Fibroblast of lung (primary cell): ENCODE data around the gene CBY2. TPM values are rescaled to one million over a fixed set of nuclear protein-coding genes. Genes with fewer than 3 reads are reported as not detected.

ENCODE experiments used
- DNase-seq, 2 donors: peaks; one replicate each; pipeline versions ENCODE4 v3.0.0 to v3.0.0-alpha.2; 2010; ENCODE audit warnings: low read depth in 2 of 2
- H2AFZ ChIP-seq: 2 replicates; pipeline ENCODE4 v1.5.1; 2012; ENCODE audit warnings: low read length, control low read depth, inconsistent platforms
- H3K27ac ChIP-seq: 2 replicates; pipeline ENCODE4 v1.5.1; 2011; ENCODE audit warnings: low read length, control low read depth; ENCODE audit not compliant: insufficient read depth
- H3K27me3 ChIP-seq: 2 replicates; pipeline ENCODE4 v1.5.1; 2011; ENCODE audit warnings: mild to moderate bottlenecking, low read length; ENCODE audit not compliant: control insufficient read depth, insufficient read depth
- H3K36me3 ChIP-seq: 2 replicates; pipeline ENCODE4 v1.5.1; 2011; ENCODE audit warnings: low read length; ENCODE audit not compliant: control insufficient read depth, insufficient read depth
- H3K4me1 ChIP-seq: 2 replicates; pipeline ENCODE4 v1.5.1; 2011; ENCODE audit warnings: low read length; ENCODE audit not compliant: control insufficient read depth, insufficient read depth; ENCODE audit errors: extremely low read depth
- H3K4me2 ChIP-seq: 2 replicates; pipeline ENCODE4 v1.5.1; 2011; ENCODE audit warnings: low read length, control low read depth; ENCODE audit not compliant: insufficient read depth; ENCODE audit errors: extremely low read depth
- H3K4me3 ChIP-seq, 4 experiments: fragments of 200-600 bp in 1 of 4; sonication (generic) in 1 of 4; replicated peaks in 1 of 4; 2 replicates each; pipeline ENCODE4 v1.5.1; 2011 to 2016; ENCODE audit warnings: low read length in 4 of 4, low read depth in 3 of 4, mild to moderate bottlenecking in 3 of 4, control low read depth in 2 of 4, inconsistent platforms in 1 of 4, mixed read lengths in 1 of 4; ENCODE audit not compliant: insufficient read depth in 1 of 4; ENCODE audit errors: control extremely low read depth in 1 of 4
- H3K79me2 ChIP-seq: 2 replicates; pipeline ENCODE4 v1.5.1; 2012; ENCODE audit warnings: mild to moderate bottlenecking, low read length, inconsistent platforms; ENCODE audit not compliant: control insufficient read depth, insufficient read depth
- H3K9ac ChIP-seq: 2 replicates; pipeline ENCODE4 v1.5.1; 2011; ENCODE audit warnings: mild to moderate bottlenecking, low read length, control low read depth; ENCODE audit not compliant: insufficient read depth
- H3K9me3 ChIP-seq: 2 replicates; pipeline ENCODE4 v1.5.1; 2012; ENCODE audit warnings: low read depth, low read length; ENCODE audit not compliant: control insufficient read depth, insufficient read depth
- H4K20me1 ChIP-seq: 2 replicates; pipeline ENCODE4 v1.5.1; 2011; ENCODE audit warnings: low read length; ENCODE audit not compliant: control insufficient read depth, insufficient read depth; ENCODE audit errors: extremely low read depth
- CTCF ChIP-seq, 2 donors: IDR thresholded peaks in 1 of 2; conservative IDR thresholded peaks in 1 of 2; 1 replicate in 1 of 2; 2 replicates in 1 of 2; pipeline ENCODE4 v1.5.1; 2011 to 2012; ENCODE audit warnings: low read length in 2 of 2, control low read depth in 1 of 2, inconsistent platforms in 1 of 2, low read depth in 1 of 2, mild to moderate bottlenecking in 1 of 2
- EZH2 ChIP-seq: IDR thresholded peaks from 2 replicates; pipeline ENCODE4 v1.5.1; 2012; ENCODE audit warnings: low read length, control low read depth, mild to moderate bottlenecking; ENCODE audit errors: missing control alignments
- polyA plus RNA-seq, 2 donors: library from polyadenylated mRNA; depleted of rRNA in 1 of 2; stranded (reverse) in 1 of 2; unstranded in 1 of 2; fragments of >200 nt; gene quantifications; 2 replicates each; pipeline ENCODE4 v1.2.1, GENCODE V29; 2011 to 2012; ENCODE audit warnings: missing spikeins in 1 of 2
- total RNA-seq: library from RNA; depleted of rRNA; stranded (reverse); fragments of >200 nt; gene quantifications from 2 replicates; pipeline ENCODE4 v1.2.1, GENCODE V29; 2014

The CBY2 gene
- total and polyA plus RNA-seq, 2 donors (not counting 1 experiment from before 2014, with no cell fraction given) = not detected

- Histone ChIP-seq H3K79me2 (no peaks in the 10 kb centered on the region), H3K36me3 (no peaks in the 10 kb centered on the region), H3K4me1 (no peaks in the 10 kb centered on the region), H3K27me3 (no peaks in the 10 kb centered on the region), H3K9me3 (no peaks in the 10 kb centered on the region), H3K27ac (no peak overlapping the region), H4K20me1 (no peaks in the 10 kb centered on the region), H3K4me2 (no peak overlapping the region), H2AFZ (no peak overlapping the region), H3K4me3 (no peak overlapping the region), H3K9ac (no peak overlapping the region)
- TF ChIP-seq CTCF (conservative IDR thresholded peaks at IDR 0.05 in 1 of 2, IDR thresholded peaks at IDR 0.05 in 1 of 2; ENCODE audit: low read depth in 1 of 2, low read length in 2 of 2) = no peak
- no peak for TF ChIP-seq EZH2
- DNase-seq = no peak
These were observed 40.9 kb downstream of the CBY2 start for GRCh38 chr13:45742985-45743384.

- Histone ChIP-seq H3K36me3 (no peaks in the 10 kb centered on the region), H3K9ac (no peak overlapping the region), H3K27ac (no peak overlapping the region), H3K79me2 (no peaks in the 10 kb centered on the region), H4K20me1 (no peaks in the 10 kb centered on the region), H3K27me3 (peaks cover 6% of the 10 kb centered on the region), H2AFZ (no peak overlapping the region), H3K4me2 (no peak overlapping the region), H3K4me3 (no peak overlapping the region), H3K4me1 (no peaks in the 10 kb centered on the region), H3K9me3 (no peaks in the 10 kb centered on the region)
- no peak for DNase-seq
- TF ChIP-seq CTCF (conservative IDR thresholded peaks at IDR 0.05 in 1 of 2, IDR thresholded peaks at IDR 0.05 in 1 of 2; ENCODE audit: low read depth in 1 of 2, low read length in 2 of 2) (no peak), EZH2 (no peak)
These were observed 42.9 kb downstream of the CBY2 start for GRCh38 chr13:45744979-45745378.

GRCh38 chr13:45747071-45747470 lies 45.0 kb downstream of the CBY2 start:
- Histone ChIP-seq H3K4me2 (no peak overlapping the region), H3K36me3 (no peaks in the 10 kb centered on the region), H3K9me3 (no peaks in the 10 kb centered on the region), H3K4me3 (no peak overlapping the region), H3K27ac (no peak overlapping the region), H3K9ac (no peak overlapping the region), H4K20me1 (no peaks in the 10 kb centered on the region), H3K27me3 (peaks cover 6% of the 10 kb centered on the region), H3K79me2 (no peaks in the 10 kb centered on the region), H2AFZ (no peak overlapping the region), H3K4me1 (no peaks in the 10 kb centered on the region)
- DNase-seq = no peak
- no peak for TF ChIP-seq EZH2
- TF ChIP-seq CTCF (conservative IDR thresholded peaks at IDR 0.05 in 1 of 2, IDR thresholded peaks at IDR 0.05 in 1 of 2; ENCODE audit: low read depth in 1 of 2, low read length in 2 of 2) = no peak
